ENCODE measurements around the gene NASP.

- TF ChIP-seq CTCF (IDR thresholded peaks at IDR 0.05) (no peak), POLR2A (IDR thresholded peaks at IDR 0.05) (no peak), EP300 (IDR thresholded peaks at IDR 0.05) (no peak)
These were observed 576 bp upstream of the NASP start for GRCh38 chr1:45583264-45583665.

All from ovary (tissue), 3 donors.